ENCODE measurements around the gene SLC25A11.
A peak's percentile ranks its signal among the peaks of the same experiment; 100 is the strongest.
"Not testable (repeated sequence)": the region's sequence is repeated elsewhere in the genome, so short reads cannot be mapped to it uniquely, and the experiment has no call there.

SLC25A11 gene

GRCh38 chr17:4913994-4914393 is 25.9 kb downstream of the SLC25A11 start:
- DNase-seq: no peak

GRCh38 chr17:4908711-4909496 is 30.9 kb downstream of the SLC25A11 start:
- DNase-seq: peak; percentile 71

GRCh38 chr17:4908301-4908700 is 31.5 kb downstream of the SLC25A11 start:
- no peak for DNase-seq

GRCh38 chr17:4906642-4907041 is 33.2 kb downstream of the SLC25A11 start:
- not testable (repeated sequence) for DNase-seq

GRCh38 chr17:4903051-4903818 is 36.6 kb downstream of the SLC25A11 start, which contains the start of gene CHRNE:
Gene CHRNE (minus strand): TSS chr17:4903098. CDS start chr17:4903063, 35 bp downstream.
- DNase-seq: peak; percentile 73

GRCh38 chr17:4902540-4902939 is 37.3 kb downstream of the SLC25A11 start:
- DNase-seq: no peak

- peak; percentile 10 for DNase-seq
Measured at GRCh38 chr17:4901648-4902344, 38.0 kb downstream of the SLC25A11 start.

- no peak for DNase-seq
Measured at GRCh38 chr17:4901108-4901647, 38.7 kb downstream of the SLC25A11 start.

- peak; percentile 55 for DNase-seq
Measured at GRCh38 chr17:4900231-4901107, 39.4 kb downstream of the SLC25A11 start.

- DNase-seq: peak; percentile 94
Measured at GRCh38 chr17:4899341-4900230, 40.3 kb downstream of the SLC25A11 start, which contains the start of gene C17orf107. Gene C17orf107 (plus strand): TSS chr17:4899536. CDS start chr17:4899763, 227 bp downstream.

GRCh38 chr17:4898927-4899326 is 40.9 kb downstream of the SLC25A11 start:
- no peak for DNase-seq

- no peak for DNase-seq
Measured at GRCh38 chr17:4898351-4898750, 41.5 kb downstream of the SLC25A11 start.

GRCh38 chr17:4897785-4898184 is 42.1 kb downstream of the SLC25A11 start:
- DNase-seq: no peak

GRCh38 chr17:4897198-4897687 is 42.6 kb downstream of the SLC25A11 start:
- no peak for DNase-seq

- no peak for DNase-seq
Measured at GRCh38 chr17:4896332-4897197, 43.3 kb downstream of the SLC25A11 start.

GRCh38 chr17:4895657-4896331 is 44.1 kb downstream of the SLC25A11 start:
- no peak for DNase-seq

- DNase-seq: no peak
Measured at GRCh38 chr17:4895121-4895520, 44.7 kb downstream of the SLC25A11 start.

GRCh38 chr17:4893721-4894560 is 45.9 kb downstream of the SLC25A11 start:
- no peak for DNase-seq

All from activated CD4-positive, alpha-beta T cell treated with anti-CD3 and anti-CD28 coated beads, Interleukin-2, amount 50 U/mL, for 1 hour (primary cell).